OCI-LY7 (cell line): ENCODE measurements around the gene RGS10. TPM values are rescaled to one million over a fixed set of nuclear protein-coding genes. Genes with fewer than 3 reads are reported as not detected.

ENCODE experiments used
- BruUV-seq: library from RNA; stranded (reverse); fragments of 400-500 nt; replicated peaks from 2 replicates; lab custom pipeline; 2021; lab: Mats Ljungman, UMichigan
- CTCF ChIA-PET: fragments of 300-600 bp; sonication (Branson Sonifier 250); formaldehyde crosslinking; loops from one replicate; lab custom pipeline; 2022; ENCODE audit warnings: antibody characterized with exemption; ENCODE audit not compliant: unreplicated experiment; lab: Charles Lee
- POLR2A ChIA-PET: fragments of 300-600 bp; sonication (Branson Sonifier 250); formaldehyde crosslinking; loops from one replicate; lab custom pipeline; 2022; ENCODE audit warnings: antibody characterized with exemption; lab: Charles Lee
- DNase-seq: peaks from one replicate; pipeline ENCODE4 v3.0.0-alpha.2; 2015; ENCODE audit warnings: low spot score
- H2AFZ ChIP-seq: fragments of 200-600 bp; sonication (generic), shearing (Covaris generic); 2 replicates; pipeline ENCODE4 v1.6.1; 2014; ENCODE audit warnings: mild to moderate bottlenecking, antibody characterized with exemption, low read length, moderate library complexity
- H3K27ac ChIP-seq: fragments of 200-600 bp; sonication (generic); 2 replicates; pipeline ENCODE4 v1.5.1; 2014; ENCODE audit warnings: mixed run types, low read depth, mild to moderate bottlenecking, moderate library complexity, low read length, inconsistent platforms; ENCODE audit not compliant: poor library complexity, severe bottlenecking
- H3K36me3 ChIP-seq: fragments of 200-600 bp; sonication (generic); 2 replicates; pipeline ENCODE4 v1.6.1; 2014; ENCODE audit warnings: mild to moderate bottlenecking, antibody characterized with exemption, low read length, moderate library complexity, mixed read lengths; ENCODE audit not compliant: insufficient read depth
- H3K4me1 ChIP-seq: fragments of 200-600 bp; sonication (generic); 2 replicates; pipeline ENCODE4 v1.5.1; 2014; ENCODE audit warnings: mild to moderate bottlenecking, low read length; ENCODE audit not compliant: insufficient read depth, poor library complexity, severe bottlenecking
- H3K4me2 ChIP-seq: fragments of 200-600 bp; sonication (generic); 2 replicates; pipeline ENCODE4 v1.6.1; 2014; ENCODE audit warnings: mild to moderate bottlenecking, low read length
- H3K4me3 ChIP-seq: fragments of 200-600 bp; sonication (generic); 2 replicates; pipeline ENCODE4 v1.5.1; 2014; ENCODE audit warnings: mild to moderate bottlenecking, low read depth, low read length; ENCODE audit not compliant: poor library complexity, severe bottlenecking
- H3K79me2 ChIP-seq: fragments of 200-600 bp; sonication (generic); 2 replicates; pipeline ENCODE4 v1.6.1; 2016; ENCODE audit warnings: low read depth, mild to moderate bottlenecking, low read length, moderate library complexity, mixed read lengths; ENCODE audit not compliant: insufficient read depth
- H3K9me2 ChIP-seq: fragments of 200-600 bp; sonication (generic); 2 replicates; pipeline ENCODE4 v1.6.1; 2016; ENCODE audit warnings: mild to moderate bottlenecking, low read length, mixed read lengths; ENCODE audit not compliant: insufficient read depth
- H3K9me3 ChIP-seq: fragments of 200-600 bp; sonication (generic); 2 replicates; pipeline ENCODE4 v1.6.1; 2014; ENCODE audit warnings: mild to moderate bottlenecking, mixed run types, low read length, mixed read lengths
- H4K20me1 ChIP-seq: fragments of 200-600 bp; sonication (generic); 2 replicates; pipeline ENCODE4 v1.6.1; 2014; ENCODE audit warnings: mild to moderate bottlenecking, antibody characterized with exemption, low read length, moderate library complexity, mixed read lengths; ENCODE audit not compliant: insufficient read depth
- CTCF ChIP-seq: fragments of 200-600 bp; sonication (generic); conservative IDR thresholded peaks from 2 replicates; pipeline ENCODE4 v1.5.1; 2014; ENCODE audit warnings: mild to moderate bottlenecking, antibody characterized with exemption, low read length, moderate library complexity, mixed read lengths
- EZH2phosphoT487 ChIP-seq: fragments of 200-600 bp; sonication (generic); IDR thresholded peaks from 2 replicates; pipeline ENCODE4 v1.6.1; 2018; ENCODE audit warnings: low read depth, borderline replicate concordance, mild to moderate bottlenecking, mixed run types, antibody characterized with exemption, low read length, moderate library complexity, mixed read lengths
- intact Hi-C: fragments of 100-400 bp; cut with micrococcal nuclease; formaldehyde crosslinking; loops from one replicate; pipeline ENCODE4 v1.10.0; 2022; ENCODE audit not compliant: unreplicated experiment
- total RNA-seq, 2 experiments: library from RNA; depleted of rRNA in 1 of 2; stranded (reverse); fragments of >200 nt in 1 of 2; shearing (Covaris generic) in 1 of 2; gene quantifications; 2 replicates each; pipeline ENCODE4 v1.2.3, GENCODE V29; 2014 to 2022

Gene RGS10
- total RNA-seq, 2 experiments from 2014 or later: 22.5 to 45.2 TPM

DNA sequence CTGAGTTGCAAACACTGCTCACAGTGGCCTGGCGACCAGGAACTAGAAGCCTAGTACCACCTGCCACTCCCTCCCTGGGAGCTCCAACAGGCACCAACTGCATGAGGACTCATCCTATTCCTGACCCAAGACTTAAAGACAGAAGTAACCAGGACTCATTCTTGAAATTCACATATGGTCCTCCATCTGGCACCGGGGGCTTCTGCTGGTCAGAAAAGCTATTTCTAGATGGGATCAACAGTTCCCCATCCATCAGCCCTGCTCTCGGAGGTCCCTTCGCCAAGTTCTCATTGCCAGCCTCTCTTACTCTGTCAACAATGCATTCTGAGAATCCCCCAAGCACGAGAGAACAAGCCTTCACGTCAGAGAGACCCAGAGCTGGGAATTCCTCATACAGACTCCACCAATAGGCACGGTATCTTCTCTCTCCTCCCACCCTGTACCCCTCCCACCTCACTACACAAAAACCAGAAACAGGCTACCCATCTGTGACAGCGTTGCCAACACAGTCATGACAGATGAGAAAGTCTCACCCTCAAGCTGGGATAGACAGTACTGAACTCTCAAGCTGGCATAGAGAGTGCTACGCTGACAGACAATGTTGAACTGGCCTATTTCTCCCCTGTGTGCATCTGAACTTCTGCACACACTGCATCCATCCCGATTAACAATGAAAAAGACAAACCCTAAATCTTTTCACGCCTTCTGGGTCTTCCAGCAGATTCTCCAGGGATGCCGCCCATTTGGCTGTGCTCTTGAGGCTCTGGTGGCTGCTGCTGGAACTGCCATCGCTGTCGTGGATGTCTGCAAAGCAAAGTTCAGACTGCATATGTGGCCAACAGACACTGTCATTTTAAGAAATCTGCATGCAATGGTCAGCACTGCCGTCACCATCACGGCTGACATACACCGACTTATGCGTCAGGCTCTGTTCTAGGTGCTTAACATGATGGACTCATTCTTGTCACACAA is 15.6 kb downstream of the RGS10 start:
- peaks cover 9% of the 10 kb centered on the region; the same call in 1 of the 2 replicates for H3K36me3 ChIP-seq
- BruUV-seq: no TSS peak
- TF ChIP-seq CTCF (no peak), EZH2phosphoT487 (no peak)
- H3K79me2 ChIP-seq: no peaks in the 10 kb centered on the region
- H3K4me2 ChIP-seq: no peak overlapping the region
- H2AFZ ChIP-seq: no peak overlapping the region
- H3K9me3 ChIP-seq: no peaks in the 10 kb centered on the region
- ChIA-PET CTCF (no interaction called here), POLR2A (interaction anchor here (0.7 kb wide), 1 partner anchor 272 kb away, joined by 3 read pairs; no protein-coding TSS in a partner anchor)
- H3K9me2 ChIP-seq: no peaks in the 10 kb centered on the region
- H3K4me3 ChIP-seq: no peak overlapping the region
- DNase-seq: no peak
- intact Hi-C loops: no loop called here
- H3K4me1 ChIP-seq: no peaks in the 10 kb centered on the region
- H4K20me1 ChIP-seq: no peaks in the 10 kb centered on the region
- no peak overlapping the region for H3K27ac ChIP-seq

- TF ChIP-seq EZH2phosphoT487 (no peak), CTCF (no peak)
- Histone ChIP-seq H3K36me3 (peaks cover 13% of the 10 kb centered on the region; the same call in 1 of the 2 replicates), H3K4me1 (no peaks in the 10 kb centered on the region), H2AFZ (no peak overlapping the region), H3K4me2 (no peak overlapping the region), H3K27ac (no peak overlapping the region), H4K20me1 (no peaks in the 10 kb centered on the region), H3K9me3 (no peaks in the 10 kb centered on the region), H3K9me2 (no peaks in the 10 kb centered on the region), H3K79me2 (no peaks in the 10 kb centered on the region), H3K4me3 (no peak overlapping the region)
- no peak for DNase-seq
- CTCF ChIA-PET: no interaction called here
- POLR2A ChIA-PET: interaction anchor here (0.7 to 1.3 kb wide), 2 partner anchors 15 to 271 kb away, joined by 3 read pairs; no protein-coding TSS in a partner anchor
- no TSS peak for BruUV-seq
- intact Hi-C loops: no loop called here
These were observed 16.4 kb downstream of the RGS10 start for GRCh38 chr10:119526149-119526548.
